ENCODE measurements around the gene BCL11B.

BCL11B gene

GRCh38 chr14:99250636-99251208 is 21.3 kb downstream of the BCL11B start:
- TF ChIP-seq YY1 (IDR thresholded peaks at IDR 0.05; ENCODE audit: low read depth) (no peak), REST (IDR thresholded peaks at IDR 0.05; ENCODE audit: low read depth) (no peak), ZBTB7A (IDR thresholded peaks at IDR 0.05; ENCODE audit: low read depth) (no peak), EGR1 (IDR thresholded peaks at IDR 0.05) (no peak), CREB1 (IDR thresholded peaks at IDR 0.05; ENCODE audit: low read depth) (no peak)

DNA sequence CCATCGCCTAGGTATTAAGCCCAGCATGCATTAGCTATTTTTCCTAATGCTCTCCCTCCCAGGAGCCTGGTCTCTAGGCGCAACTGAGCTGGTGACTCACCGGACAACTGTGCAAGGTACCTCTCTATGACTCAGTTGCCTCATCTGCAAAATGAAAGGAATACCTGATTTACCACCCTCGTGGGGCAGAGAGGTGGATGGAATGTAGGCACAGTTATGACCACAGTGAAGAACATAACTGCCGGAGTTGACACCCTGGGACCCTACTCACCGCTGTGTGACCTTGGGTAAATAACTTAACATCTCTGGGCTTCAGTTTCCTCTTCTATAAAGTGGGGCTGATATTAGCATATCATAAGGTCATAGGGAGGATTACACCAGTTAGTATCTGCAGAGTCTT is 22.6 kb downstream of the BCL11B start:
- TF ChIP-seq RAD21 (IDR thresholded peaks at IDR 0.05; ENCODE audit: low read depth) (no peak), CREB1 (IDR thresholded peaks at IDR 0.05; ENCODE audit: low read depth) (no peak), NFIC (IDR thresholded peaks at IDR 0.05) (no peak), CEBPB (IDR thresholded peaks at IDR 0.05) (no peak), EGR1 (IDR thresholded peaks at IDR 0.05) (no peak), USF1 (IDR thresholded peaks at IDR 0.05) (no peak), FOXM1 (IDR thresholded peaks at IDR 0.05; ENCODE audit: borderline replicate concordance, low read depth) (no peak)
- TF ChIP-seq, protein P1, sequence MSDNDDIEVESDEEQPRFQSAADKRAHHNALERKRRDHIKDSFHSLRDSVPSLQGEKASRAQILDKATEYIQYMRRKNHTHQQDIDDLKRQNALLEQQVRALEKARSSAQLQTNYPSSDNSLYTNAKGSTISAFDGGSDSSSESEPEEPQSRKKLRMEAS (IDR thresholded peaks at IDR 0.05): no peak

GRCh38 chr14:99248761-99249171 is 23.2 kb downstream of the BCL11B start:
- TF ChIP-seq FOXM1 (IDR thresholded peaks at IDR 0.05; ENCODE audit: borderline replicate concordance, low read depth) (no peak), EGR1 (IDR thresholded peaks at IDR 0.05) (no peak), EP300 (IDR thresholded peaks at IDR 0.05; ENCODE audit: borderline replicate concordance) (no peak), TCF12 (IDR thresholded peaks at IDR 0.05; ENCODE audit: low read depth) (no peak), NFIC (IDR thresholded peaks at IDR 0.05) (no peak), TAF1 (IDR thresholded peaks at IDR 0.05; ENCODE audit: low read depth) (no peak), TEAD4 (IDR thresholded peaks at IDR 0.05) (no peak), YY1 (IDR thresholded peaks at IDR 0.05; ENCODE audit: low read depth) (no peak), USF1 (IDR thresholded peaks at IDR 0.05) (no peak), CEBPB (IDR thresholded peaks at IDR 0.05) (no peak), REST (IDR thresholded peaks at IDR 0.05; ENCODE audit: low read depth) (no peak), RAD21 (IDR thresholded peaks at IDR 0.05; ENCODE audit: low read depth) (no peak), CREB1 (IDR thresholded peaks at IDR 0.05; ENCODE audit: low read depth) (no peak)
- TF ChIP-seq, protein P1 (IDR thresholded peaks at IDR 0.05): no peak

- TF ChIP-seq REST (IDR thresholded peaks at IDR 0.05; ENCODE audit: low read depth) (no peak), TCF12 (IDR thresholded peaks at IDR 0.05; ENCODE audit: low read depth) (no peak), RAD21 (IDR thresholded peaks at IDR 0.05; ENCODE audit: low read depth) (no peak), TAF1 (IDR thresholded peaks at IDR 0.05; ENCODE audit: low read depth) (no peak), TEAD4 (IDR thresholded peaks at IDR 0.05) (no peak), EP300 (IDR thresholded peaks at IDR 0.05; ENCODE audit: borderline replicate concordance) (no peak), YY1 (IDR thresholded peaks at IDR 0.05; ENCODE audit: low read depth) (no peak), ZBTB7A (IDR thresholded peaks at IDR 0.05; ENCODE audit: low read depth) (no peak), NFIC (IDR thresholded peaks at IDR 0.05) (no peak), USF1 (IDR thresholded peaks at IDR 0.05) (no peak), CREB1 (IDR thresholded peaks at IDR 0.05; ENCODE audit: low read depth) (no peak)
- TF ChIP-seq, protein P1 (IDR thresholded peaks at IDR 0.05): no peak
Observed at GRCh38 chr14:99247772-99248171, 24.2 kb downstream of the BCL11B start.

Measured in Ishikawa (cell line).